Fibroblast of skin of right quadriceps (primary cell): ENCODE data around the gene OSTN.
A peak's percentile ranks its signal among the peaks of the same experiment; 100 is the strongest.
"Not testable (repeated sequence)": the region's sequence is repeated elsewhere in the genome, so short reads cannot be mapped to it uniquely, and the experiment has no call there.

Experiments
- DNase-seq: peaks from one replicate; pipeline ENCODE4 v3.0.0-alpha.2; 2013

The OSTN gene

GRCh38 chr3:191198932-191199331 is at the start of gene OSTN:
OSTN (plus strand) TSS chr3:191199241; CDS start chr3:191212533, 13,292 bp downstream.
- no peak for DNase-seq

- DNase-seq, result no peak
Measured at GRCh38 chr3:191151653-191152052, 47.4 kb upstream of the OSTN start.

GRCh38 chr3:191154827-191155226 is 44.2 kb upstream of the OSTN start:
- no peak for DNase-seq

- DNase-seq, result no peak
Measured at GRCh38 chr3:191158247-191158646, 40.8 kb upstream of the OSTN start.

GRCh38 chr3:191158815-191159214 is 40.2 kb upstream of the OSTN start:
- DNase-seq, result no peak

GRCh38 chr3:191165802-191166201 is 33.2 kb upstream of the OSTN start:
- no peak for DNase-seq

- DNase-seq, result no peak
Measured at GRCh38 chr3:191166368-191166767, 32.7 kb upstream of the OSTN start.

- DNase-seq, result no peak
Measured at GRCh38 chr3:191169566-191169965, 29.5 kb upstream of the OSTN start.

- no peak for DNase-seq
Measured at GRCh38 chr3:191170097-191170496, 28.9 kb upstream of the OSTN start.

- no peak for DNase-seq
Measured at GRCh38 chr3:191175102-191175501, 23.9 kb upstream of the OSTN start.

GRCh38 chr3:191176038-191176785 is 22.8 kb upstream of the OSTN start:
- no peak for DNase-seq

GRCh38 chr3:191185382-191185781 is 13.7 kb upstream of the OSTN start:
- DNase-seq, result not testable (repeated sequence)

GRCh38 chr3:191188246-191188645 is 10.8 kb upstream of the OSTN start:
- not testable (repeated sequence) for DNase-seq

GRCh38 chr3:191192270-191192669 is 6.8 kb upstream of the OSTN start:
- DNase-seq, result not testable (repeated sequence)

- no peak for DNase-seq
Measured at GRCh38 chr3:191192941-191193340, 6.1 kb upstream of the OSTN start.

GRCh38 chr3:191197761-191198306 is 1.2 kb upstream of the OSTN start:
- no peak for DNase-seq

- DNase-seq, result no peak
Measured at GRCh38 chr3:191198480-191198879, 561 bp upstream of the OSTN start.

GRCh38 chr3:191210032-191210431 is 11.0 kb downstream of the OSTN start:
- no peak for DNase-seq

- DNase-seq, result no peak
Measured at GRCh38 chr3:191216510-191216909, 17.5 kb downstream of the OSTN start.

- DNase-seq, result peak; percentile 53
Measured at GRCh38 chr3:191217301-191217700, 18.3 kb downstream of the OSTN start.

GRCh38 chr3:191220908-191221307 is 21.9 kb downstream of the OSTN start:
- DNase-seq, result no peak

GRCh38 chr3:191221638-191222037 is 22.6 kb downstream of the OSTN start:
- DNase-seq, result no peak

GRCh38 chr3:191227541-191227940 is 28.5 kb downstream of the OSTN start:
- DNase-seq, result no peak

- no peak for DNase-seq
Measured at GRCh38 chr3:191234216-191234615, 35.2 kb downstream of the OSTN start.
